Liver (tissue), 9 donors: ENCODE results near the gene MBNL2. TPM values are rescaled to one million over a fixed set of nuclear protein-coding genes. Genes with fewer than 3 reads are reported as not detected.

Experiments
- DNase-seq: peaks from one replicate; pipeline ENCODE4 v3.0.0-alpha.2; 2017; ENCODE audit warnings: low spot score
- H3K27ac ChIP-seq, 2 donors: one replicate each; pipeline ENCODE4 v1.7.0; 2013; ENCODE audit warnings: inconsistent platforms in 2 of 2, low read length in 2 of 2, control low read depth in 1 of 2, low read depth in 1 of 2, mild to moderate bottlenecking in 1 of 2
- H3K27me3 ChIP-seq, 4 donors: one replicate each; pipeline versions ENCODE4 v1.6.1 to v1.7.0; 2013; ENCODE audit warnings: low read length in 3 of 4, inconsistent platforms in 1 of 4, mild to moderate bottlenecking in 1 of 4, moderate library complexity in 1 of 4; ENCODE audit not compliant: control insufficient read depth in 4 of 4, insufficient read depth in 4 of 4
- H3K36me3 ChIP-seq, 4 donors: one replicate each; pipeline versions ENCODE4 v1.6.1 to v1.7.0; 2013; ENCODE audit warnings: low read length in 3 of 4, mild to moderate bottlenecking in 3 of 4, low read depth in 1 of 4, moderate library complexity in 1 of 4; ENCODE audit not compliant: control insufficient read depth in 4 of 4, insufficient read depth in 3 of 4
- H3K4me1 ChIP-seq, 4 donors: one replicate each; pipeline versions ENCODE4 v1.6.1 to v1.7.0; 2013; ENCODE audit warnings: low read length in 3 of 4, mild to moderate bottlenecking in 3 of 4, moderate library complexity in 1 of 4; ENCODE audit not compliant: control insufficient read depth in 4 of 4, insufficient read depth in 4 of 4
- H3K4me3 ChIP-seq, 3 donors: one replicate each; pipeline versions ENCODE4 v1.6.1 to v1.7.0; 2013; ENCODE audit warnings: low read length in 3 of 3, control low read depth in 1 of 3, low read depth in 1 of 3, mild to moderate bottlenecking in 1 of 3
- H3K9ac ChIP-seq, 2 donors: one replicate each; pipeline ENCODE4 v1.7.0; 2013; ENCODE audit warnings: low read length in 2 of 2, mild to moderate bottlenecking in 2 of 2, moderate library complexity in 2 of 2, control low read depth in 1 of 2, low read depth in 1 of 2
- H3K9me3 ChIP-seq, 4 donors: one replicate each; pipeline versions ENCODE4 v1.6.1 to v1.7.0; 2013; ENCODE audit warnings: low read length in 3 of 4; ENCODE audit not compliant: control insufficient read depth in 4 of 4
- ATF3 ChIP-seq: IDR thresholded peaks from 2 replicates; pipeline ENCODE4 v1.6.1; 2016; ENCODE audit warnings: antibody characterized with exemption
- FOXA1 ChIP-seq: IDR thresholded peaks from 2 replicates; pipeline ENCODE4 v1.6.1; 2016; ENCODE audit warnings: antibody characterized with exemption
- GABPA ChIP-seq, 2 donors: IDR thresholded peaks in 1 of 2; conservative IDR thresholded peaks in 1 of 2; 2 replicates each; pipeline ENCODE4 v1.6.1; 2016; ENCODE audit warnings: antibody characterized with exemption in 2 of 2, mild to moderate bottlenecking in 1 of 2, moderate library complexity in 1 of 2
- HNF4A ChIP-seq, 2 donors: conservative IDR thresholded peaks; 2 replicates each; pipeline ENCODE4 v1.6.1; 2016; ENCODE audit warnings: antibody characterized with exemption in 2 of 2, mild to moderate bottlenecking in 2 of 2
- HNF4G ChIP-seq: IDR thresholded peaks from 2 replicates; pipeline ENCODE4 v1.6.1; 2016; ENCODE audit warnings: antibody characterized with exemption
- JUND ChIP-seq, 2 donors: IDR thresholded peaks; 2 replicates each; pipeline ENCODE4 v1.6.1; 2016; ENCODE audit warnings: antibody characterized with exemption in 2 of 2
- NR2F2 ChIP-seq: IDR thresholded peaks from 2 replicates; pipeline ENCODE4 v1.6.1; 2016; ENCODE audit warnings: antibody characterized with exemption
- RAD21 ChIP-seq, 2 donors: IDR thresholded peaks; 2 replicates each; pipeline ENCODE4 v1.6.1; 2016; ENCODE audit warnings: antibody characterized with exemption in 2 of 2, mild to moderate bottlenecking in 2 of 2
- REST ChIP-seq: IDR thresholded peaks from 2 replicates; pipeline ENCODE4 v1.6.1; 2016; ENCODE audit warnings: antibody characterized with exemption, mild to moderate bottlenecking
- RXRA ChIP-seq, 2 donors: IDR thresholded peaks; 2 replicates each; pipeline ENCODE4 v1.6.1; 2017 to 2018; ENCODE audit warnings: antibody characterized with exemption in 2 of 2, mild to moderate bottlenecking in 1 of 2
- TAF1 ChIP-seq: conservative IDR thresholded peaks from 2 replicates; pipeline ENCODE4 v1.6.1; 2016; ENCODE audit warnings: antibody characterized with exemption, mild to moderate bottlenecking
- YY1 ChIP-seq: IDR thresholded peaks from 2 replicates; pipeline ENCODE4 v1.6.1; 2016; ENCODE audit warnings: antibody characterized with exemption, mild to moderate bottlenecking
- WGBS: extraction: QIAGEN DNeasy Blood & Tissue Kit; methylation state at CpG from one replicate; pipeline ENCODE4 v1.1.7; 2013; 5-methylcytosine and 5-hydroxymethylcytosine counted together
- polyA plus RNA-seq, 2 donors: library from polyadenylated mRNA; stranded (reverse) in 1 of 2; unstranded in 1 of 2; fragments of 200-250 nt in 1 of 2; fragments of >200 nt in 1 of 2; fragmentation: Nextera tagmentation in 1 of 2; extraction: Ambion mirVana in 1 of 2; gene quantifications; one replicate each; pipeline versions ENCODE4 v1.2.1 to v1.2.3, GENCODE V29; 2013 to 2015
- total RNA-seq, 2 donors: library from RNA; depleted of rRNA; stranded (reverse); fragments of >200 nt; gene quantifications; one replicate each; pipeline ENCODE4 v1.2.3, GENCODE V29; 2014
- TF ChIP-seq, protein P1 (sequence below): IDR thresholded peaks from 2 replicates; pipeline ENCODE4 v1.6.1; 2016; ENCODE audit warnings: antibody characterized with exemption
- TF ChIP-seq, protein P2 (sequence below): IDR thresholded peaks from 2 replicates; pipeline ENCODE4 v1.6.1; 2016; ENCODE audit warnings: antibody characterized with exemption
- donor health status: healthy.
- donor health status: healthy.
- donor health status: healthy.
- donor health status: healthy.
- donor health status: healthy.

Gene MBNL2
- total and polyA plus RNA-seq, 4 donors, result 16.0 to 49.6 (median 36.8) TPM

GRCh38 chr13:97388373-97388772, 166.2 kb downstream of the MBNL2 start:
- Histone ChIP-seq H3K9ac (no peak overlapping the region), H3K27me3 (no peaks in the 10 kb centered on the region), H3K36me3 (peaks cover 4 to 30% (median 21%) of the 10 kb centered on the region in 4 donors), H3K4me1 (no peaks in the 10 kb centered on the region), H3K9me3 (no peaks in the 10 kb centered on the region), H3K4me3 (no peak overlapping the region), H3K27ac (no peak overlapping the region)
- no peak for TF ChIP-seq HNF4A (conservative IDR thresholded peaks at IDR 0.05)
- TF ChIP-seq HNF4G, result no peak
- no peak for TF ChIP-seq RAD21 (IDR thresholded peaks at IDR 0.05)
- TF ChIP-seq, protein P1, sequence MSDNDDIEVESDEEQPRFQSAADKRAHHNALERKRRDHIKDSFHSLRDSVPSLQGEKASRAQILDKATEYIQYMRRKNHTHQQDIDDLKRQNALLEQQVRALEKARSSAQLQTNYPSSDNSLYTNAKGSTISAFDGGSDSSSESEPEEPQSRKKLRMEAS, result no peak
- TF ChIP-seq GABPA (IDR thresholded peaks at IDR 0.05 in 1 of 2, conservative IDR thresholded peaks at IDR 0.05 in 1 of 2), result no peak
- no peak for TF ChIP-seq TAF1
- no peak for TF ChIP-seq ATF3
- no peak for TF ChIP-seq RXRA (IDR thresholded peaks at IDR 0.05)
- no peak for TF ChIP-seq FOXA1
- TF ChIP-seq NR2F2, result no peak
- no peak for TF ChIP-seq REST
- TF ChIP-seq JUND (IDR thresholded peaks at IDR 0.05), result no peak
- 85% methylated on average over 3 of the region's 3 CpGs for WGBS
- DNase-seq, result no peak

- Histone ChIP-seq H3K9ac (no peak overlapping the region), H3K4me1 (no peaks in the 10 kb centered on the region), H3K9me3 (no peaks in the 10 kb centered on the region), H3K27ac (no peak overlapping the region), H3K4me3 (no peak overlapping the region), H3K36me3 (peaks cover 4 to 20% (median 20%) of the 10 kb centered on the region in 4 donors), H3K27me3 (no peaks in the 10 kb centered on the region)
- no peak for TF ChIP-seq RXRA (IDR thresholded peaks at IDR 0.05)
- TF ChIP-seq, protein P2, sequence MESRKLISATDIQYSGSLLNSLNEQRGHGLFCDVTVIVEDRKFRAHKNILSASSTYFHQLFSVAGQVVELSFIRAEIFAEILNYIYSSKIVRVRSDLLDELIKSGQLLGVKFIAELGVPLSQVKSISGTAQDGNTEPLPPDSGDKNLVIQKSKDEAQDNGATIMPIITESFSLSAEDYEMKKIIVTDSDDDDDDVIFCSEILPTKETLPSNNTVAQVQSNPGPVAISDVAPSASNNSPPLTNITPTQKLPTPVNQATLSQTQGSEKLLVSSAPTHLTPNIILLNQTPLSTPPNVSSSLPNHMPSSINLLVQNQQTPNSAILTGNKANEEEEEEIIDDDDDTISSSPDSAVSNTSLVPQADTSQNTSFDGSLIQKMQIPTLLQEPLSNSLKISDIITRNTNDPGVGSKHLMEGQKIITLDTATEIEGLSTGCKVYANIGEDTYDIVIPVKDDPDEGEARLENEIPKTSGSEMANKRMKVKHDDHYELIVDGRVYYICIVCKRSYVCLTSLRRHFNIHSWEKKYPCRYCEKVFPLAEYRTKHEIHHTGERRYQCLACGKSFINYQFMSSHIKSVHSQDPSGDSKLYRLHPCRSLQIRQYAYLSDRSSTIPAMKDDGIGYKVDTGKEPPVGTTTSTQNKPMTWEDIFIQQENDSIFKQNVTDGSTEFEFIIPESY, result no peak
- TF ChIP-seq YY1, result no peak
- TF ChIP-seq RAD21 (IDR thresholded peaks at IDR 0.05), result no peak
- TF ChIP-seq TAF1, result no peak
- DNase-seq, result no peak
- 85% methylated on average over 3 of the region's 3 CpGs for WGBS
Observed at GRCh38 chr13:97390941-97391600, 168.9 kb downstream of the MBNL2 start.
